Stimulated activated naive B cell treated with anti-CD40 and anti-IgM and Interleukin-4, amounts not matched to agents 10 μg/mL and 1 μg/mL and 100 μg/mL, for 72 hours (primary cell): ENCODE measurements around the gene PRSS36.

Source experiments
- ATAC-seq, 2 donors: fragments of 150-1000 bp; cut with Tn5 transposase; replicated peaks; 2 replicates each; pipeline ENCODE4 v1.10.0; 2021; ENCODE audit warnings: moderate library complexity in 1 of 2
- DNase-seq: peaks from one replicate; pipeline ENCODE4 v3.0.0; 2021
- H3K27ac Mint-ChIP-seq: one replicate; pipeline ENCODE4 v1.8.0; 2022; ENCODE audit warnings: mild to moderate bottlenecking, mixed read lengths
- H3K27me3 Mint-ChIP-seq, 2 donors: one replicate each; pipeline ENCODE4 v1.8.0; 2022; ENCODE audit warnings: mixed read lengths in 2 of 2
- H3K36me3 Mint-ChIP-seq, 2 donors: one replicate each; pipeline ENCODE4 v1.8.0; 2022; ENCODE audit warnings: mixed read lengths in 2 of 2, mild to moderate bottlenecking in 1 of 2
- H3K4me1 Mint-ChIP-seq, 2 donors: one replicate each; pipeline ENCODE4 v1.8.0; 2022; ENCODE audit warnings: mixed read lengths in 2 of 2, mild to moderate bottlenecking in 1 of 2
- H3K4me3 Mint-ChIP-seq, 2 donors: one replicate each; pipeline ENCODE4 v1.8.0; 2022; ENCODE audit warnings: mild to moderate bottlenecking in 2 of 2, mixed read lengths in 2 of 2, moderate library complexity in 1 of 2
- H3K9me3 Mint-ChIP-seq, 2 donors: one replicate each; pipeline ENCODE4 v1.8.0; 2022; ENCODE audit warnings: mixed read lengths in 2 of 2, mild to moderate bottlenecking in 1 of 2

Gene PRSS36

GRCh38 chr16:31188450-31189411, 38.9 kb upstream of the PRSS36 start:
- no peak for ATAC-seq
- H3K36me3 Mint-ChIP-seq = peaks cover 67 to 85% of the 10 kb centered on the region in 2 donors
- DNase-seq = no peak
- no peak overlapping the region for H3K4me3 Mint-ChIP-seq
- no peaks in the 10 kb centered on the region for H3K27me3 Mint-ChIP-seq
- no peaks in the 10 kb centered on the region for H3K9me3 Mint-ChIP-seq
- H3K27ac Mint-ChIP-seq = peak overlapping the region; percentile 17
- H3K4me1 Mint-ChIP-seq = peaks cover 42 to 74% of the 10 kb centered on the region in 2 donors

- H3K4me3 Mint-ChIP-seq = no peak overlapping the region
- no peaks in the 10 kb centered on the region for H3K9me3 Mint-ChIP-seq
- no peak for ATAC-seq
- H3K27me3 Mint-ChIP-seq = no peaks in the 10 kb centered on the region
- peaks cover 70 to 87% of the 10 kb centered on the region in 2 donors for H3K36me3 Mint-ChIP-seq
- H3K4me1 Mint-ChIP-seq = peaks cover 44 to 79% of the 10 kb centered on the region in 2 donors
- no peak for DNase-seq
- H3K27ac Mint-ChIP-seq = peak overlapping the region; percentile 14
Observed at GRCh38 chr16:31187808-31188189, 37.9 kb upstream of the PRSS36 start.

GRCh38 chr16:31186930-31187807, 37.3 kb upstream of the PRSS36 start:
- Mint-ChIP-seq H3K4me1 (peaks cover 48 to 85% of the 10 kb centered on the region in 2 donors), H3K27me3 (no peaks in the 10 kb centered on the region), H3K36me3 (peaks cover 77 to 92% of the 10 kb centered on the region in 2 donors), H3K4me3 (no peak overlapping the region), H3K27ac (peak overlapping the region; percentile 53), H3K9me3 (no peaks in the 10 kb centered on the region)
- ATAC-seq (no peak), DNase-seq (no peak)

- peak overlapping the region; percentile 17 for H3K27ac Mint-ChIP-seq
- peaks cover 79 to 93% of the 10 kb centered on the region in 2 donors for H3K36me3 Mint-ChIP-seq
- H3K4me3 Mint-ChIP-seq = no peak overlapping the region
- ATAC-seq = no peak
- peaks cover 47 to 86% of the 10 kb centered on the region in 2 donors for H3K4me1 Mint-ChIP-seq
- H3K27me3 Mint-ChIP-seq = no peaks in the 10 kb centered on the region
- DNase-seq = no peak
- H3K9me3 Mint-ChIP-seq = no peaks in the 10 kb centered on the region
Observed at GRCh38 chr16:31186176-31186575, 36.3 kb upstream of the PRSS36 start.

- DNase-seq = no peak
- Mint-ChIP-seq H3K4me1 (peaks cover 43 to 85% of the 10 kb centered on the region in 2 donors), H3K27me3 (no peaks in the 10 kb centered on the region), H3K36me3 (peaks cover 79 to 93% of the 10 kb centered on the region in 2 donors), H3K9me3 (no peaks in the 10 kb centered on the region), H3K4me3 (peak overlapping the region in 1 of 2 donors; percentile 17), H3K27ac (peak overlapping the region; percentile 16)
- ATAC-seq = no peak
Observed at GRCh38 chr16:31185339-31185738, 35.5 kb upstream of the PRSS36 start.

- H3K36me3 Mint-ChIP-seq = peaks cover 78 to 92% of the 10 kb centered on the region in 2 donors
- H3K4me1 Mint-ChIP-seq = peaks cover 41 to 80% of the 10 kb centered on the region in 2 donors
- ATAC-seq (no peak), DNase-seq (no peak)
- no peaks in the 10 kb centered on the region for H3K27me3 Mint-ChIP-seq
- peak overlapping the region in 1 of 2 donors; percentile 17 for H3K4me3 Mint-ChIP-seq
- H3K9me3 Mint-ChIP-seq = no peaks in the 10 kb centered on the region
- H3K27ac Mint-ChIP-seq = peak overlapping the region; percentile 76
Observed at GRCh38 chr16:31184888-31185287, 35.0 kb upstream of the PRSS36 start.

- Mint-ChIP-seq H3K4me1 (peaks cover 47 to 77% of the 10 kb centered on the region in 2 donors), H3K27me3 (no peaks in the 10 kb centered on the region), H3K4me3 (peak overlapping the region; percentile 35 to 52)
Observed at GRCh38 chr16:31183432-31184428, 33.9 kb upstream of the PRSS36 start.

GRCh38 chr16:31182391-31182790, 32.5 kb upstream of the PRSS36 start:
- no peak for ATAC-seq
- no peak for DNase-seq
- Mint-ChIP-seq H3K9me3 (no peaks in the 10 kb centered on the region), H3K36me3 (peaks cover 59 to 72% of the 10 kb centered on the region in 2 donors), H3K4me1 (peaks cover 50 to 75% of the 10 kb centered on the region in 2 donors), H3K27ac (peak overlapping the region; percentile 86), H3K4me3 (peak overlapping the region; percentile 93 to 97), H3K27me3 (no peaks in the 10 kb centered on the region)

More at GRCh38 chr16:31183432-31184428, 33.9 kb upstream of the PRSS36 start:
- DNase-seq = no peak
- H3K36me3 Mint-ChIP-seq = peaks cover 69 to 82% of the 10 kb centered on the region in 2 donors
- H3K9me3 Mint-ChIP-seq = no peaks in the 10 kb centered on the region
- ATAC-seq = no peak
- H3K27ac Mint-ChIP-seq = peak overlapping the region; percentile 86

GRCh38 chr16:31181102-31181830, 31.4 kb upstream of the PRSS36 start:
- Mint-ChIP-seq H3K9me3 (no peaks in the 10 kb centered on the region), H3K27me3 (no peaks in the 10 kb centered on the region), H3K4me1 (peaks cover 50 to 71% of the 10 kb centered on the region in 2 donors), H3K27ac (peak overlapping the region; percentile 100), H3K36me3 (peaks cover 51 to 61% of the 10 kb centered on the region in 2 donors), H3K4me3 (peak overlapping the region; percentile 93 to 97)
- ATAC-seq (no peak), DNase-seq (no peak)

GRCh38 chr16:31179747-31180459, 30.0 kb upstream of the PRSS36 start, which contains the start of gene FUS:
Gene FUS (plus strand): TSS chr16:31180139. CDS start chr16:31180215, 76 bp downstream.
- ATAC-seq (peak; percentile 61 to 64), DNase-seq (peak; percentile 82)
- peaks cover 40 to 58% of the 10 kb centered on the region in 2 donors for H3K4me1 Mint-ChIP-seq
- H3K27me3 Mint-ChIP-seq = no peaks in the 10 kb centered on the region
- H3K36me3 Mint-ChIP-seq = peaks cover 37 to 47% of the 10 kb centered on the region in 2 donors
- peak within 1 kb of the TSS; percentile 100 for H3K27ac Mint-ChIP-seq
- peak within 1 kb of the TSS; percentile 93 to 97 for H3K4me3 Mint-ChIP-seq
- H3K9me3 Mint-ChIP-seq = no peaks in the 10 kb centered on the region

- peaks cover 33 to 44% of the 10 kb centered on the region in 2 donors for H3K36me3 Mint-ChIP-seq
- no peaks in the 10 kb centered on the region for H3K9me3 Mint-ChIP-seq
- DNase-seq (no peak), ATAC-seq (peak; percentile 15 to 28)
- peak overlapping the region; percentile 100 for H3K27ac Mint-ChIP-seq
- no peaks in the 10 kb centered on the region for H3K27me3 Mint-ChIP-seq
- H3K4me1 Mint-ChIP-seq = peaks cover 38 to 54% of the 10 kb centered on the region in 2 donors
- peak overlapping the region; percentile 93 to 97 for H3K4me3 Mint-ChIP-seq
Observed at GRCh38 chr16:31179219-31179746, 29.4 kb upstream of the PRSS36 start.

GRCh38 chr16:31177136-31177535, 27.3 kb upstream of the PRSS36 start:
- peak overlapping the region in 1 of 2 donors; percentile 11 for H3K4me3 Mint-ChIP-seq
- peak overlapping the region; percentile 22 for H3K27ac Mint-ChIP-seq
- peak; percentile 2 for ATAC-seq
- peak; percentile 28 for DNase-seq
- peaks cover 25 to 36% of the 10 kb centered on the region in 2 donors for H3K4me1 Mint-ChIP-seq
- no peaks in the 10 kb centered on the region for H3K9me3 Mint-ChIP-seq
- no peaks in the 10 kb centered on the region for H3K27me3 Mint-ChIP-seq
- H3K36me3 Mint-ChIP-seq = peaks cover 18 to 23% of the 10 kb centered on the region in 2 donors
